Endothelial cell of umbilical vein (primary cell): ENCODE results near the gene CCDC126. TPM values are rescaled to one million over a fixed set of nuclear protein-coding genes. Genes with fewer than 3 reads are reported as not detected.

Source experiments
- BruUV-seq: library from RNA; stranded (reverse); fragments of 400-500 nt; replicated peaks from 2 replicates; lab custom pipeline; 2021; lab: Mats Ljungman, UMichigan
- CTCF ChIA-PET: fragments of 300-600, 350-600 bp; sonication (Branson Sonifier 250); formaldehyde crosslinking; loops from one replicate; lab custom pipeline; 2021; ENCODE audit warnings: antibody characterized with exemption, inconsistent platforms; lab: Charles Lee
- POLR2A ChIA-PET: fragments of 300-600, 350-600 bp; sonication (Branson Sonifier 250); formaldehyde crosslinking; loops from one replicate; lab custom pipeline; 2021; ENCODE audit warnings: antibody characterized with exemption, inconsistent platforms; lab: Charles Lee
- DNase-seq: peaks from one replicate; pipeline ENCODE4 v3.0.0-alpha.2; 2011; ENCODE audit warnings: low read depth, low spot score
- FAIRE-seq: peaks from 2 replicates; lab custom pipeline; 2011; peaks lifted over from hg19 to GRCh38; lab: Jason Lieb, UNC
- H2AFZ ChIP-seq: 2 replicates; pipeline ENCODE4 v1.6.0; 2012; ENCODE audit warnings: low read depth, low read length, control low read depth, inconsistent platforms
- H3K27ac ChIP-seq: 2 replicates; pipeline ENCODE4 v1.5.1; 2011; ENCODE audit warnings: low read depth, mild to moderate bottlenecking, control low read depth, low read length, moderate library complexity; ENCODE audit not compliant: insufficient read depth
- H3K27me3 ChIP-seq, 2 experiments: 2 replicates each; pipeline versions ENCODE4 v1.6.0 to v1.6.1; 2011; ENCODE audit warnings: low read length in 2 of 2, mixed read lengths in 1 of 2; ENCODE audit not compliant: control insufficient read depth in 2 of 2, insufficient read depth in 2 of 2
- H3K36me3 ChIP-seq, 2 experiments: 2 replicates in 1 of 2; 3 replicates in 1 of 2; pipeline ENCODE4 v1.5.1; 2011; ENCODE audit warnings: low read length in 2 of 2, mild to moderate bottlenecking in 1 of 2, moderate library complexity in 1 of 2; ENCODE audit not compliant: control insufficient read depth in 2 of 2, insufficient read depth in 2 of 2; ENCODE audit errors: extremely low read depth in 1 of 2
- H3K4me1 ChIP-seq: 3 replicates; pipeline ENCODE4 v1.5.1; 2011; ENCODE audit warnings: mild to moderate bottlenecking, low read length; ENCODE audit not compliant: control insufficient read depth, insufficient read depth; ENCODE audit errors: extremely low read depth
- H3K4me2 ChIP-seq: 2 replicates; pipeline ENCODE4 v1.6.1; 2011; ENCODE audit warnings: low read length, control low read depth, mixed read lengths; ENCODE audit not compliant: insufficient read depth
- H3K4me3 ChIP-seq, 3 experiments: fragments of 200-600 bp in 1 of 3; sonication (generic), shearing (Covaris generic) in 1 of 3; replicated peaks in 1 of 3; 2 replicates each; pipeline ENCODE4 v1.5.1; 2011 to 2016; ENCODE audit warnings: control low read depth in 3 of 3, low read length in 3 of 3, mild to moderate bottlenecking in 2 of 3, inconsistent platforms in 1 of 3, low read depth in 1 of 3, moderate library complexity in 1 of 3; ENCODE audit not compliant: insufficient read depth in 1 of 3
- H3K79me2 ChIP-seq: 2 replicates; pipeline ENCODE4 v1.6.0; 2012; ENCODE audit warnings: low read length, inconsistent platforms; ENCODE audit not compliant: control insufficient read depth, insufficient read depth
- H3K9ac ChIP-seq: replicated peaks from 2 replicates; pipeline ENCODE3; 2011; ENCODE audit warnings: low read length, control low read depth; ENCODE audit not compliant: insufficient read depth; ENCODE audit errors: extremely low read depth
- H3K9me1 ChIP-seq: replicated peaks from 3 replicates; pipeline ENCODE4 v1.6.0; 2011; ENCODE audit warnings: mild to moderate bottlenecking, low read length; ENCODE audit not compliant: control insufficient read depth, insufficient read depth; ENCODE audit errors: extremely low read depth
- H3K9me3 ChIP-seq: replicated peaks from 2 replicates; pipeline ENCODE4 v1.5.1; 2012; ENCODE audit warnings: low read length, inconsistent platforms; ENCODE audit not compliant: control insufficient read depth, insufficient read depth
- H4K20me1 ChIP-seq: replicated peaks from 2 replicates; pipeline ENCODE3; 2011; ENCODE audit warnings: mild to moderate bottlenecking, low read length; ENCODE audit not compliant: control insufficient read depth, insufficient read depth; ENCODE audit errors: extremely low read depth
- CTCF ChIP-seq, 2 donors: IDR thresholded peaks; 1 replicate in 1 of 2; 2 replicates in 1 of 2; pipeline ENCODE4 v1.5.1; 2011; ENCODE audit warnings: low read length in 2 of 2, mild to moderate bottlenecking in 2 of 2, moderate library complexity in 2 of 2, control low read depth in 1 of 2, inconsistent platforms in 1 of 2, low read depth in 1 of 2; ENCODE audit not compliant: insufficient read depth in 1 of 2; ENCODE audit errors: extremely low read depth in 1 of 2
- EZH2 ChIP-seq: IDR thresholded peaks from 2 replicates; pipeline ENCODE4 v1.6.1; 2012; ENCODE audit warnings: borderline replicate concordance, low read depth, mild to moderate bottlenecking, moderate library complexity, low read length, inconsistent platforms; ENCODE audit not compliant: severe bottlenecking
- FOS ChIP-seq: IDR thresholded peaks from 2 replicates; pipeline ENCODE4 v1.6.1; 2011; ENCODE audit warnings: mild to moderate bottlenecking, low read length, moderate library complexity, borderline replicate concordance; ENCODE audit not compliant: insufficient read depth
- GATA2 ChIP-seq: IDR thresholded peaks from 2 replicates; pipeline ENCODE4 v1.7.0; 2011; ENCODE audit warnings: low read depth, mild to moderate bottlenecking, moderate library complexity, mixed read lengths, low read length; ENCODE audit not compliant: insufficient read length, insufficient read depth
- JUN ChIP-seq: IDR thresholded peaks from 2 replicates; pipeline ENCODE4 v1.6.1; 2011; ENCODE audit warnings: borderline replicate concordance, low read depth; ENCODE audit not compliant: insufficient read length, insufficient read depth
- MAX ChIP-seq: IDR thresholded peaks from 2 replicates; pipeline ENCODE4 v1.6.1; 2011; ENCODE audit not compliant: insufficient read depth, insufficient read length
- MYC ChIP-seq: IDR thresholded peaks from one replicate; pipeline ENCODE4 v1.6.1; 2011; ENCODE audit warnings: mild to moderate bottlenecking, low read depth, low read length
- POLR2A ChIP-seq: IDR thresholded peaks from 2 replicates; pipeline ENCODE4 v1.6.1; 2012; ENCODE audit warnings: low read depth, mild to moderate bottlenecking, control low read depth, low read length
- POLR2AphosphoS5 ChIP-seq: IDR thresholded peaks from 2 replicates; pipeline ENCODE4 v1.6.1; 2012; ENCODE audit warnings: low read depth, mild to moderate bottlenecking, control low read depth, low read length, moderate library complexity; ENCODE audit not compliant: insufficient read depth
- dilution Hi-C: fragments of 300-500 bp; cut with MboI; formaldehyde crosslinking; loops from one replicate; pipeline ENCODE4 v1.15.0; 2019; ENCODE audit warnings: low sequenced_read_pairs; ENCODE audit not compliant: extremely low pct_ligation_motif_present
- intact Hi-C: fragments of 100-400 bp; cut with micrococcal nuclease; formaldehyde crosslinking; loops from one replicate; pipeline ENCODE4 v1.10.0; 2022
- polyA plus RNA-seq, 4 experiments: library from polyadenylated mRNA; depleted of rRNA in 3 of 4; stranded (reverse) in 3 of 4; unstranded in 1 of 4; fragments of >200 nt; gene quantifications; 2 replicates each; pipeline versions ENCODE4 v1.2.1 to v1.2.3, GENCODE V29; 2011 to 2012; ENCODE audit warnings: missing spikeins in 1 of 4
- total RNA-seq: library from RNA; stranded (reverse); gene quantifications from 2 replicates; pipeline ENCODE4 v1.2.3, GENCODE V29; 2021

The CCDC126 gene
- total and polyA plus RNA-seq, 2 donors (not counting 3 experiments of a cell fraction or from before 2014, with no cell fraction given), result 4.9 to 8.6 TPM

- no peaks in the 10 kb centered on the region for H4K20me1 ChIP-seq
- TF ChIP-seq CTCF (IDR thresholded peaks at IDR 0.05; ENCODE audit: extremely low read depth in 1 of 2, insufficient read depth in 1 of 2, low read depth in 1 of 2, low read length in 2 of 2) (no peak), EZH2 (no peak), JUN (no peak), POLR2A (no peak), MYC (no peak), MAX (no peak), FOS (no peak), GATA2 (no peak), POLR2AphosphoS5 (no peak)
- intact Hi-C loops (no loop called here), dilution Hi-C loops (no loop called here)
- H3K9me3 ChIP-seq, result no peaks in the 10 kb centered on the region
- H3K4me1 ChIP-seq, result no peaks in the 10 kb centered on the region
- H2AFZ ChIP-seq, result no peak overlapping the region
- no peak overlapping the region for H3K4me3 ChIP-seq
- ChIA-PET POLR2A (no interaction called here), CTCF (interaction anchor here (1.0 to 2.1 kb wide), 2 partner anchors 17 to 69 kb away, joined by 3 to 5 read pairs; no protein-coding TSS in a partner anchor)
- no peaks in the 10 kb centered on the region for H3K9me1 ChIP-seq
- no peaks in the 10 kb centered on the region for H3K27me3 ChIP-seq
- H3K9ac ChIP-seq, result no peak overlapping the region
- no peak for FAIRE-seq
- no peak overlapping the region for H3K4me2 ChIP-seq
- no peaks in the 10 kb centered on the region for H3K79me2 ChIP-seq
- DNase-seq, result no peak
- H3K27ac ChIP-seq, result no peak overlapping the region
- no peaks in the 10 kb centered on the region for H3K36me3 ChIP-seq
- no TSS peak for BruUV-seq
These were observed 18.1 kb downstream of the CCDC126 start for GRCh38 chr7:23615331-23615730.
